ENCODE results near the gene MAT2B. TPM values are rescaled to one million over a fixed set of nuclear protein-coding genes. Genes with fewer than 3 reads are reported as not detected.

The MAT2B gene
- polyA plus RNA-seq, 1 of the 3 experiments (the other 2 are of a cell fraction), result 30.1 TPM

- Histone ChIP-seq H3F3A (replicated peaks; ENCODE audit: insufficient read depth) (peaks cover 3% of the 10 kb centered on the region), H4K20me1 (ENCODE audit: insufficient read depth) (no peaks in the 10 kb centered on the region), H2AFZ (ENCODE audit: low read depth) (no peak overlapping the region), H3K9me3 (no peaks in the 10 kb centered on the region), H3K4me3 (ENCODE audit: low read depth in 2 of 2, low read length in 1 of 2) (no peak overlapping the region), H3K27ac (ENCODE audit: low read depth in 2 of 2, low read length in 1 of 2) (no peak overlapping the region), H3K9ac (no peak overlapping the region), H3K36me3 (replicated peaks in 1 of 2; ENCODE audit: control insufficient read depth in 1 of 2, insufficient read depth in 2 of 2, low read length in 1 of 2) (no peaks in the 10 kb centered on the region), H3K79me2 (ENCODE audit: insufficient read depth) (no peaks in the 10 kb centered on the region), H3K4me2 (no peak overlapping the region), H3K27me3 (ENCODE audit: insufficient read depth) (no peaks in the 10 kb centered on the region), H3K4me1 (ENCODE audit: control insufficient read depth in 1 of 2, insufficient read depth in 2 of 2, low read depth in 1 of 2, low read length in 1 of 2) (peaks cover 0 to 16% of the 10 kb centered on the region in 2 experiments; a peak in 3 of 4 replicates), H3K9me2 (no peaks in the 10 kb centered on the region)
- no peak for TF ChIP-seq TCF12 (IDR thresholded peaks at IDR 0.05)
- no peak for TF ChIP-seq GATA2 (CRISPR knock-in tag; IDR thresholded peaks at IDR 0.05)
- no peak for TF ChIP-seq JUND (IDR thresholded peaks at IDR 0.05)
- no peak for TF ChIP-seq MEF2A (IDR thresholded peaks at IDR 0.05; ENCODE audit: borderline replicate concordance, low read depth)
- no peak for TF ChIP-seq RXRA (IDR thresholded peaks at IDR 0.05; ENCODE audit: borderline replicate concordance, low read depth)
- no peak for TF ChIP-seq YY1 (IDR thresholded peaks at IDR 0.05; ENCODE audit: low read depth)
- no peak for TF ChIP-seq ZBTB33 (IDR thresholded peaks at IDR 0.05; ENCODE audit: borderline replicate concordance, low read depth)
- TF ChIP-seq, protein P1, sequence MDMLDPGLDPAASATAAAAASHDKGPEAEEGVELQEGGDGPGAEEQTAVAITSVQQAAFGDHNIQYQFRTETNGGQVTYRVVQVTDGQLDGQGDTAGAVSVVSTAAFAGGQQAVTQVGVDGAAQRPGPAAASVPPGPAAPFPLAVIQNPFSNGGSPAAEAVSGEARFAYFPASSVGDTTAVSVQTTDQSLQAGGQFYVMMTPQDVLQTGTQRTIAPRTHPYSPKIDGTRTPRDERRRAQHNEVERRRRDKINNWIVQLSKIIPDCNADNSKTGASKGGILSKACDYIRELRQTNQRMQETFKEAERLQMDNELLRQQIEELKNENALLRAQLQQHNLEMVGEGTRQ (IDR thresholded peaks at IDR 0.05; ENCODE audit: borderline replicate concordance, low read depth, low read length), result no peak
- POLR2A ChIA-PET, result interaction anchor here (0.9 kb wide), 1 partner anchor 59 kb away, joined by 3 read pairs; the partner anchor contains the start of gene MAT2B
- CTCF ChIA-PET, result interaction anchor here (0.8 to 3.8 kb wide), 23 partner anchors 9 to 1109 kb away, joined by 3 to 29 read pairs (median 5); no protein-coding TSS in a partner anchor
- WGBS (ENCODE audit: low lambda C conversion rate), result 83% methylated on average over 3 of the region's 3 CpGs
- DNase-seq, result no peak
These were observed 58.5 kb downstream of the MAT2B start for GRCh38 chr5:163563880-163564279.

DNA sequence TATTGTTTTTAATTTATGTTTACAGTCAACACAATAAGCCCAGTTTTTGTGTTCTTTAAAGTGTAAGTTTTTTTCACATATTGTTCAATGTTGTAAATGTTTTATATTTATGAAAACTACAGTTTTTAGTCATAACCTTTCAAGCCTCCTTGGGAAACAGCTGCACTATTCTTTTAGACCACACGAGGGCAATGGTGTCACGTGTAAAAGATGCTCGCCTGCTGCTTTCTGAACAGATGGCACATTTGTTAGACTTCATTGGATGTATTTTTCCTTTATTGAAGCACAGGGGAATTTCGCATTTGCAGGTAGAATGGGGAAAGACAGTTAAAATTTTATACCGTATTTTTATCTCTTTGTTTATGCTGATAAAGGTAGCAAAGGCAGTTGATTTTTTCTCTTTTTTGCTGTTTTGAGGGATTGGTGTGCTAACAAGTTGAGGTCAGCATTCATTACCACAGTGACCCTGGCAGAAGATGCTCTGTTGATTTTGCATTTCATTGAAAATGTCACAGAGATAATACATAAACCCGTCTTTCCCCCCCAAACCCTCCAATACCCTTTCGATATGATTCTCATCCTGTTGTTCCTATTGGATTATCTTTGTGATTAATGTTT lies 59.0 kb downstream of the MAT2B start:
- H3K4me1 ChIP-seq (ENCODE audit: control insufficient read depth in 1 of 2, insufficient read depth in 2 of 2, low read depth in 1 of 2, low read length in 1 of 2), result peaks cover 0 to 16% of the 10 kb centered on the region in 2 experiments; a peak in 3 of 4 replicates
- H3K9me3 ChIP-seq, result no peaks in the 10 kb centered on the region
- 5% methylated on average over 7 of the region's 7 CpGs for WGBS (ENCODE audit: low lambda C conversion rate)
- no peaks in the 10 kb centered on the region for H3K27me3 ChIP-seq (ENCODE audit: insufficient read depth)
- H3F3A ChIP-seq (replicated peaks; ENCODE audit: insufficient read depth), result peaks cover 3% of the 10 kb centered on the region
- H3K4me2 ChIP-seq, result no peak overlapping the region
- H3K4me3 ChIP-seq (ENCODE audit: low read depth in 2 of 2, low read length in 1 of 2), result no peak overlapping the region; a peak in 1 of 4 replicates
- no peaks in the 10 kb centered on the region for H3K9me2 ChIP-seq
- CTCF ChIA-PET, result interaction anchor here (0.6 to 3.8 kb wide), 32 partner anchors 8 to 1886 kb away, joined by 3 to 29 read pairs (median 4); no protein-coding TSS in a partner anchor
- no peaks in the 10 kb centered on the region for H3K36me3 ChIP-seq (replicated peaks in 1 of 2; ENCODE audit: control insufficient read depth in 1 of 2, insufficient read depth in 2 of 2, low read length in 1 of 2)
- H3K79me2 ChIP-seq (ENCODE audit: insufficient read depth), result no peaks in the 10 kb centered on the region
- POLR2A ChIA-PET, result interaction anchor here (0.9 kb wide), 1 partner anchor 59 kb away, joined by 3 read pairs; the partner anchor contains the start of gene MAT2B
- H4K20me1 ChIP-seq (ENCODE audit: insufficient read depth), result no peaks in the 10 kb centered on the region
- peak overlapping the region in 1 of 2 experiments; percentile 64; a peak in 1 of 4 replicates for H3K27ac ChIP-seq (ENCODE audit: low read depth in 2 of 2, low read length in 1 of 2)
- no peak overlapping the region for H2AFZ ChIP-seq (ENCODE audit: low read depth)
- DNase-seq, result peak; percentile 58
- H3K9ac ChIP-seq, result no peak overlapping the region
- TF ChIP-seq RXRA (IDR thresholded peaks at IDR 0.05; ENCODE audit: borderline replicate concordance, low read depth) (no peak), CHD2 (IDR thresholded peaks at IDR 0.05; ENCODE audit: low read length, partially characterized antibody) (no peak), MXI1 (IDR thresholded peaks at IDR 0.05; ENCODE audit: low read depth, low read length) (no peak), RAD21 (IDR thresholded peaks at IDR 0.05; ENCODE audit: low read length) (peak; percentile 98), TEAD4 (IDR thresholded peaks at IDR 0.05; ENCODE audit: borderline replicate concordance, insufficient read depth) (no peak), EP300 (IDR thresholded peaks at IDR 0.05; ENCODE audit: borderline replicate concordance in 1 of 2, low read depth in 1 of 2, low read length in 1 of 2) (peak in 1 of 2 experiments; percentile 9; a peak in 1 of 4 replicates), FOXM1 (IDR thresholded peaks at IDR 0.05; ENCODE audit: low read depth) (no peak), NFIC (IDR thresholded peaks at IDR 0.05; ENCODE audit: borderline replicate concordance) (no peak), SMC3 (IDR thresholded peaks at IDR 0.05; ENCODE audit: low read depth, low read length) (peak; percentile 77), FOXJ3 (CRISPR knock-in tag; IDR thresholded peaks at IDR 0.05) (no peak), TCF12 (IDR thresholded peaks at IDR 0.05) (peak; percentile 40; the same call in 1 of the 2 replicates)
- TF ChIP-seq, protein P2, sequence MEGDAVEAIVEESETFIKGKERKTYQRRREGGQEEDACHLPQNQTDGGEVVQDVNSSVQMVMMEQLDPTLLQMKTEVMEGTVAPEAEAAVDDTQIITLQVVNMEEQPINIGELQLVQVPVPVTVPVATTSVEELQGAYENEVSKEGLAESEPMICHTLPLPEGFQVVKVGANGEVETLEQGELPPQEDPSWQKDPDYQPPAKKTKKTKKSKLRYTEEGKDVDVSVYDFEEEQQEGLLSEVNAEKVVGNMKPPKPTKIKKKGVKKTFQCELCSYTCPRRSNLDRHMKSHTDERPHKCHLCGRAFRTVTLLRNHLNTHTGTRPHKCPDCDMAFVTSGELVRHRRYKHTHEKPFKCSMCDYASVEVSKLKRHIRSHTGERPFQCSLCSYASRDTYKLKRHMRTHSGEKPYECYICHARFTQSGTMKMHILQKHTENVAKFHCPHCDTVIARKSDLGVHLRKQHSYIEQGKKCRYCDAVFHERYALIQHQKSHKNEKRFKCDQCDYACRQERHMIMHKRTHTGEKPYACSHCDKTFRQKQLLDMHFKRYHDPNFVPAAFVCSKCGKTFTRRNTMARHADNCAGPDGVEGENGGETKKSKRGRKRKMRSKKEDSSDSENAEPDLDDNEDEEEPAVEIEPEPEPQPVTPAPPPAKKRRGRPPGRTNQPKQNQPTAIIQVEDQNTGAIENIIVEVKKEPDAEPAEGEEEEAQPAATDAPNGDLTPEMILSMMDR (IDR thresholded peaks at IDR 0.05), result peak; percentile 95
- TF ChIP-seq, protein P3, sequence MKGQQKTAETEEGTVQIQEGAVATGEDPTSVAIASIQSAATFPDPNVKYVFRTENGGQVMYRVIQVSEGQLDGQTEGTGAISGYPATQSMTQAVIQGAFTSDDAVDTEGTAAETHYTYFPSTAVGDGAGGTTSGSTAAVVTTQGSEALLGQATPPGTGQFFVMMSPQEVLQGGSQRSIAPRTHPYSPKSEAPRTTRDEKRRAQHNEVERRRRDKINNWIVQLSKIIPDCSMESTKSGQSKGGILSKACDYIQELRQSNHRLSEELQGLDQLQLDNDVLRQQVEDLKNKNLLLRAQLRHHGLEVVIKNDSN (IDR thresholded peaks at IDR 0.05; ENCODE audit: borderline replicate concordance, low read depth), result no peak

All from SK-N-SH (cell line).